ENCODE measurements around the gene ZNF446. TPM values are rescaled to one million over a fixed set of nuclear protein-coding genes. Genes with fewer than 3 reads are reported as not detected.

ZNF446 gene
- total RNA-seq, 1 donor from 2014 or later: 6.0 TPM

- Mint-ChIP-seq H3K9me3 (ENCODE audit: unreplicated experiment) (peaks cover 3% of the 10 kb centered on the region), H3K4me1 (ENCODE audit: low read depth, unreplicated experiment) (peaks cover 2% of the 10 kb centered on the region), H3K4me3 (ENCODE audit: unreplicated experiment) (no peak overlapping the region), H3K27me3 (ENCODE audit: low read depth, unreplicated experiment) (peaks cover 4% of the 10 kb centered on the region), H3K36me3 (ENCODE audit: low read depth, unreplicated experiment) (peaks cover 20% of the 10 kb centered on the region), H3K27ac (ENCODE audit: unreplicated experiment) (no peak overlapping the region)
- DNase-seq (ENCODE audit: low read depth): no peak
- Histone ChIP-seq H3K27ac (ENCODE audit: low read depth, low read length) (no peak overlapping the region), H3K27me3 (ENCODE audit: insufficient read depth, low read length) (no peaks in the 10 kb centered on the region), H3K9me3 (ENCODE audit: insufficient read depth, low read depth, low read length) (no peaks in the 10 kb centered on the region), H3K79me2 (ENCODE audit: insufficient read depth, low read length) (no peaks in the 10 kb centered on the region), H3K4me3 (ENCODE audit: insufficient read depth, low read depth, low read length) (no peak overlapping the region), H3K36me3 (ENCODE audit: insufficient read depth, low read length) (peaks cover 3% of the 10 kb centered on the region), H4K20me1 (ENCODE audit: insufficient read depth, low read length) (no peaks in the 10 kb centered on the region), H2AFZ (ENCODE audit: low read depth, low read length) (no peak overlapping the region), H3K4me2 (ENCODE audit: low read length) (no peak overlapping the region), H3K9ac (ENCODE audit: low read length) (no peak overlapping the region), H3K4me1 (ENCODE audit: insufficient read depth, low read length) (peaks cover 6% of the 10 kb centered on the region)
- no peak for FAIRE-seq
- TF ChIP-seq EZH2 (IDR thresholded peaks at IDR 0.05; ENCODE audit: insufficient read depth, low read length): no peak
- TF ChIP-seq, protein P1, sequence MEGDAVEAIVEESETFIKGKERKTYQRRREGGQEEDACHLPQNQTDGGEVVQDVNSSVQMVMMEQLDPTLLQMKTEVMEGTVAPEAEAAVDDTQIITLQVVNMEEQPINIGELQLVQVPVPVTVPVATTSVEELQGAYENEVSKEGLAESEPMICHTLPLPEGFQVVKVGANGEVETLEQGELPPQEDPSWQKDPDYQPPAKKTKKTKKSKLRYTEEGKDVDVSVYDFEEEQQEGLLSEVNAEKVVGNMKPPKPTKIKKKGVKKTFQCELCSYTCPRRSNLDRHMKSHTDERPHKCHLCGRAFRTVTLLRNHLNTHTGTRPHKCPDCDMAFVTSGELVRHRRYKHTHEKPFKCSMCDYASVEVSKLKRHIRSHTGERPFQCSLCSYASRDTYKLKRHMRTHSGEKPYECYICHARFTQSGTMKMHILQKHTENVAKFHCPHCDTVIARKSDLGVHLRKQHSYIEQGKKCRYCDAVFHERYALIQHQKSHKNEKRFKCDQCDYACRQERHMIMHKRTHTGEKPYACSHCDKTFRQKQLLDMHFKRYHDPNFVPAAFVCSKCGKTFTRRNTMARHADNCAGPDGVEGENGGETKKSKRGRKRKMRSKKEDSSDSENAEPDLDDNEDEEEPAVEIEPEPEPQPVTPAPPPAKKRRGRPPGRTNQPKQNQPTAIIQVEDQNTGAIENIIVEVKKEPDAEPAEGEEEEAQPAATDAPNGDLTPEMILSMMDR (IDR thresholded peaks at IDR 0.05; ENCODE audit: insufficient read depth, low read depth, low read length): no peak
Measured at GRCh38 chr19:58455306-58455705, 20.8 kb upstream of the ZNF446 start.

- H3K27me3 Mint-ChIP-seq (ENCODE audit: low read depth, unreplicated experiment): no peaks in the 10 kb centered on the region
Measured at GRCh38 chr19:58456111-58456510, 20.0 kb upstream of the ZNF446 start.

DNA sequence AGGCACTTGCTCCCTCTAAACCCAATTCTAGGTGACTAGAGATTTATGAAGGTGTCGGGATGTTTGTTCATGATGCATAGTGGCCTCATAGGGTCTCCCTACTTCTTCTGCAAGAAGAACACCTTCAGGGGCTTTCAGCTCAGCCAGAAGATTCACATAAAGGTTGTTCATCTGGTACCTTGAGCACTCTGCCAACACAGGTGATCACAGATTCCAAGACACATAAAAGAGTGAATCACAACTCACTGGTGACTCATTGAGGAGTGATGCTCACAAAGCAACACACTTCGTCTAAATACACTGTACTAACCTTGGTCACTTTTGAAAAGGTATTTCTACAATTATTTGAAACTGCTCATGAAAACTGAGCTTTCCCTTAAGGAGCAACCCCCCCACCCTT is 16.1 kb upstream of the ZNF446 start:
- no peak overlapping the region for H3K4me2 ChIP-seq (ENCODE audit: low read length)
- H2AFZ ChIP-seq (ENCODE audit: low read depth, low read length): no peak overlapping the region
- DNase-seq (ENCODE audit: low read depth): no peak
- no peak overlapping the region for H3K4me3 ChIP-seq (ENCODE audit: insufficient read depth, low read depth, low read length)
- H3K27me3 ChIP-seq (ENCODE audit: insufficient read depth, low read length): no peaks in the 10 kb centered on the region
- peaks cover 3% of the 10 kb centered on the region for H3K36me3 ChIP-seq (ENCODE audit: insufficient read depth, low read length)
- no peaks in the 10 kb centered on the region for H4K20me1 ChIP-seq (ENCODE audit: insufficient read depth, low read length)
- Mint-ChIP-seq H3K4me3 (ENCODE audit: unreplicated experiment) (no peak overlapping the region), H3K36me3 (ENCODE audit: low read depth, unreplicated experiment) (peaks cover 21% of the 10 kb centered on the region), H3K27me3 (ENCODE audit: low read depth, unreplicated experiment) (no peaks in the 10 kb centered on the region), H3K27ac (ENCODE audit: unreplicated experiment) (no peak overlapping the region), H3K9me3 (ENCODE audit: unreplicated experiment) (peaks cover 3% of the 10 kb centered on the region), H3K4me1 (ENCODE audit: low read depth, unreplicated experiment) (no peaks in the 10 kb centered on the region)
- TF ChIP-seq EZH2 (IDR thresholded peaks at IDR 0.05; ENCODE audit: insufficient read depth, low read length): no peak
- TF ChIP-seq, protein P1 (IDR thresholded peaks at IDR 0.05; ENCODE audit: insufficient read depth, low read depth, low read length): no peak
- H3K79me2 ChIP-seq (ENCODE audit: insufficient read depth, low read length): no peaks in the 10 kb centered on the region
- no peak overlapping the region for H3K9ac ChIP-seq (ENCODE audit: low read length)
- H3K4me1 ChIP-seq (ENCODE audit: insufficient read depth, low read length): no peaks in the 10 kb centered on the region
- H3K27ac ChIP-seq (ENCODE audit: low read depth, low read length): no peak overlapping the region
- no peaks in the 10 kb centered on the region for H3K9me3 ChIP-seq (ENCODE audit: insufficient read depth, low read depth, low read length)
- FAIRE-seq: no peak

More at GRCh38 chr19:58456111-58456510, 20.0 kb upstream of the ZNF446 start:
- H3K9ac ChIP-seq (ENCODE audit: low read length): no peak overlapping the region
- Mint-ChIP-seq H3K27ac (ENCODE audit: unreplicated experiment) (no peak overlapping the region), H3K4me3 (ENCODE audit: unreplicated experiment) (no peak overlapping the region), H3K4me1 (ENCODE audit: low read depth, unreplicated experiment) (peaks cover 2% of the 10 kb centered on the region), H3K36me3 (ENCODE audit: low read depth, unreplicated experiment) (peaks cover 20% of the 10 kb centered on the region), H3K9me3 (ENCODE audit: unreplicated experiment) (peaks cover 3% of the 10 kb centered on the region)
- H2AFZ ChIP-seq (ENCODE audit: low read depth, low read length): no peak overlapping the region
- H3K79me2 ChIP-seq (ENCODE audit: insufficient read depth, low read length): no peaks in the 10 kb centered on the region
- FAIRE-seq (no peak), DNase-seq (ENCODE audit: low read depth) (no peak)
- H3K27ac ChIP-seq (ENCODE audit: low read depth, low read length): no peak overlapping the region
- H3K4me3 ChIP-seq (ENCODE audit: insufficient read depth, low read depth, low read length): no peak overlapping the region
- H3K4me1 ChIP-seq (ENCODE audit: insufficient read depth, low read length): peaks cover under 1% of the 10 kb centered on the region
- peaks cover 3% of the 10 kb centered on the region for H3K36me3 ChIP-seq (ENCODE audit: insufficient read depth, low read length)
- no peaks in the 10 kb centered on the region for H3K27me3 ChIP-seq (ENCODE audit: insufficient read depth, low read length)
- no peaks in the 10 kb centered on the region for H3K9me3 ChIP-seq (ENCODE audit: insufficient read depth, low read depth, low read length)
- TF ChIP-seq EZH2 (IDR thresholded peaks at IDR 0.05; ENCODE audit: insufficient read depth, low read length): no peak
- TF ChIP-seq, protein P1 (IDR thresholded peaks at IDR 0.05; ENCODE audit: insufficient read depth, low read depth, low read length): no peak
- H4K20me1 ChIP-seq (ENCODE audit: insufficient read depth, low read length): no peaks in the 10 kb centered on the region
- H3K4me2 ChIP-seq (ENCODE audit: low read length): no peak overlapping the region

All from astrocyte (in vitro differentiated cells and primary cell).